Muscle layer of duodenum (tissue), 2 donors: Measurements from ENCODE around the gene GOLGA6L10.
"Not testable (repeated sequence)": the region's sequence is repeated elsewhere in the genome, so short reads cannot be mapped to it uniquely, and the experiment has no call there.

Experiments
- H3K27ac ChIP-seq: one replicate; pipeline ENCODE4 v1.7.0; 2013; ENCODE audit warnings: mild to moderate bottlenecking, low read length
- H3K27me3 ChIP-seq: one replicate; pipeline ENCODE4 v1.7.0; 2013; ENCODE audit warnings: low read depth, mild to moderate bottlenecking, control low read depth, low read length
- H3K36me3 ChIP-seq, 2 donors: one replicate each; pipeline ENCODE4 v1.7.0; 2013; ENCODE audit warnings: low read length in 2 of 2, control low read depth in 1 of 2, mild to moderate bottlenecking in 1 of 2; ENCODE audit not compliant: insufficient read depth in 2 of 2, control insufficient read depth in 1 of 2
- H3K4me1 ChIP-seq, 2 donors: one replicate each; pipeline ENCODE4 v1.7.0; 2013; ENCODE audit warnings: low read length in 2 of 2, mild to moderate bottlenecking in 2 of 2, control low read depth in 1 of 2, moderate library complexity in 1 of 2; ENCODE audit not compliant: insufficient read depth in 2 of 2, control insufficient read depth in 1 of 2
- H3K4me3 ChIP-seq, 2 donors: one replicate each; pipeline ENCODE4 v1.7.0; 2013; ENCODE audit warnings: low read length in 2 of 2, low read depth in 1 of 2, mild to moderate bottlenecking in 1 of 2
- H3K9me3 ChIP-seq, 2 donors: one replicate each; pipeline ENCODE4 v1.7.0; 2013; ENCODE audit warnings: low read length in 2 of 2, control low read depth in 1 of 2, mild to moderate bottlenecking in 1 of 2; ENCODE audit not compliant: control insufficient read depth in 1 of 2
- donor health status: healthy.

The GOLGA6L10 gene

GRCh38 chr15:82315519-82316246, 33.6 kb downstream of the GOLGA6L10 start:
- Histone ChIP-seq H3K9me3 (no peaks in the 10 kb centered on the region), H3K36me3 (no peaks in the 10 kb centered on the region), H3K27me3 (no peaks in the 10 kb centered on the region), H3K27ac (no peak overlapping the region), H3K4me3 (no peak overlapping the region), H3K4me1 (no peaks in the 10 kb centered on the region)

- no peaks in the 10 kb centered on the region for H3K27me3 ChIP-seq
These were observed 34.3 kb downstream of the GOLGA6L10 start for GRCh38 chr15:82314769-82315518.

GRCh38 chr15:82313951-82314768, 35.1 kb downstream of the GOLGA6L10 start:
- H3K27me3 ChIP-seq, H3K4me1 ChIP-seq, H3K36me3 ChIP-seq, H3K9me3 ChIP-seq, H3K27ac ChIP-seq, H3K4me3 ChIP-seq: not testable (repeated sequence)

More at GRCh38 chr15:82314769-82315518, 34.3 kb downstream of the GOLGA6L10 start:
- no peak overlapping the region for H3K27ac ChIP-seq
- H3K4me3 ChIP-seq: no peak overlapping the region
- no peaks in the 10 kb centered on the region for H3K9me3 ChIP-seq
- no peaks in the 10 kb centered on the region for H3K36me3 ChIP-seq
- no peaks in the 10 kb centered on the region for H3K4me1 ChIP-seq

- H3K27ac ChIP-seq: no peak overlapping the region
- H3K4me3 ChIP-seq: no peak overlapping the region
- no peaks in the 10 kb centered on the region for H3K4me1 ChIP-seq
- H3K36me3 ChIP-seq: no peaks in the 10 kb centered on the region
- H3K27me3 ChIP-seq: no peaks in the 10 kb centered on the region
- H3K9me3 ChIP-seq: no peaks in the 10 kb centered on the region
These were observed 35.8 kb downstream of the GOLGA6L10 start for GRCh38 chr15:82313446-82313845.

- H3K27me3 ChIP-seq: no peaks in the 10 kb centered on the region
- H3K27ac ChIP-seq: no peak overlapping the region
- H3K36me3 ChIP-seq: no peaks in the 10 kb centered on the region
- H3K4me3 ChIP-seq: no peak overlapping the region
- H3K4me1 ChIP-seq: no peaks in the 10 kb centered on the region
- no peaks in the 10 kb centered on the region for H3K9me3 ChIP-seq
These were observed 36.5 kb downstream of the GOLGA6L10 start for GRCh38 chr15:82312586-82313349.

GRCh38 chr15:82311321-82311720, 38.0 kb downstream of the GOLGA6L10 start:
- not testable (repeated sequence) for H3K4me3 ChIP-seq, H3K27ac ChIP-seq, H3K9me3 ChIP-seq

GRCh38 chr15:82309802-82310201, 39.5 kb downstream of the GOLGA6L10 start:
- Histone ChIP-seq H3K36me3 (no peaks in the 10 kb centered on the region), H3K9me3 (no peaks in the 10 kb centered on the region), H3K4me3 (no peak overlapping the region)

More at GRCh38 chr15:82311321-82311720, 38.0 kb downstream of the GOLGA6L10 start:
- not testable (repeated sequence) for H3K27me3 ChIP-seq, H3K4me1 ChIP-seq, H3K36me3 ChIP-seq

GRCh38 chr15:82307714-82308081, 41.6 kb downstream of the GOLGA6L10 start:
- H3K27me3 ChIP-seq: no peaks in the 10 kb centered on the region
- no peak overlapping the region for H3K27ac ChIP-seq
- H3K9me3 ChIP-seq: no peaks in the 10 kb centered on the region
- H3K4me3 ChIP-seq: no peak overlapping the region
- no peaks in the 10 kb centered on the region for H3K36me3 ChIP-seq
- H3K4me1 ChIP-seq: no peaks in the 10 kb centered on the region

More at GRCh38 chr15:82309802-82310201, 39.5 kb downstream of the GOLGA6L10 start:
- no peaks in the 10 kb centered on the region for H3K4me1 ChIP-seq
- H3K27me3 ChIP-seq: no peaks in the 10 kb centered on the region
- no peak overlapping the region for H3K27ac ChIP-seq

- H3K36me3 ChIP-seq: no peaks in the 10 kb centered on the region
- no peak overlapping the region for H3K4me3 ChIP-seq
- no peaks in the 10 kb centered on the region for H3K4me1 ChIP-seq
- no peak overlapping the region for H3K27ac ChIP-seq
- no peaks in the 10 kb centered on the region for H3K9me3 ChIP-seq
- no peaks in the 10 kb centered on the region for H3K27me3 ChIP-seq
These were observed 42.2 kb downstream of the GOLGA6L10 start for GRCh38 chr15:82306791-82307713.

- no peaks in the 10 kb centered on the region for H3K36me3 ChIP-seq
- no peaks in the 10 kb centered on the region for H3K27me3 ChIP-seq
- no peak overlapping the region for H3K27ac ChIP-seq
- H3K4me1 ChIP-seq: no peaks in the 10 kb centered on the region
- no peaks in the 10 kb centered on the region for H3K9me3 ChIP-seq
- no peak overlapping the region for H3K4me3 ChIP-seq
These were observed 43.6 kb downstream of the GOLGA6L10 start for GRCh38 chr15:82305621-82306048.
